HG03571 (cell line): ENCODE data around the gene RAD51B.

Experiments used
- ATAC-seq: cut with Tn5 transposase; IDR thresholded peaks from one replicate; pipeline ENCODE4 v1.9.1; 2021; ENCODE audit not compliant: unreplicated experiment

RAD51B gene

GRCh38 chr14:68576031-68576430 is 756.5 kb downstream of the RAD51B start:
- no peak for ATAC-seq

GRCh38 chr14:68576496-68577244 is 757.1 kb downstream of the RAD51B start:
- ATAC-seq = no peak

- ATAC-seq = no peak
Observed at GRCh38 chr14:68577802-68578541, 758.4 kb downstream of the RAD51B start.

- no peak for ATAC-seq
Observed at GRCh38 chr14:68578597-68578996, 759.0 kb downstream of the RAD51B start.

- ATAC-seq = no peak
Observed at GRCh38 chr14:68580096-68580645, 760.6 kb downstream of the RAD51B start.

GRCh38 chr14:68580671-68581070 is 761.1 kb downstream of the RAD51B start:
- no peak for ATAC-seq

GRCh38 chr14:68583548-68584280 is 764.1 kb downstream of the RAD51B start:
- no peak for ATAC-seq

- ATAC-seq = no peak
Observed at GRCh38 chr14:68584786-68585185, 765.2 kb downstream of the RAD51B start.

GRCh38 chr14:68585690-68586089 is 766.1 kb downstream of the RAD51B start:
- no peak for ATAC-seq

GRCh38 chr14:68586896-68587751 is 767.5 kb downstream of the RAD51B start:
- ATAC-seq = no peak

GRCh38 chr14:68587931-68588330 is 768.4 kb downstream of the RAD51B start:
- ATAC-seq = no peak

GRCh38 chr14:68589447-68590200 is 770.0 kb downstream of the RAD51B start:
- ATAC-seq = no peak

GRCh38 chr14:68590201-68590522 is 770.6 kb downstream of the RAD51B start:
- no peak for ATAC-seq

- ATAC-seq = no peak
Observed at GRCh38 chr14:68591786-68592185, 772.2 kb downstream of the RAD51B start.

- ATAC-seq = no peak
Observed at GRCh38 chr14:68592948-68593556, 773.5 kb downstream of the RAD51B start.

GRCh38 chr14:68593806-68594536 is 774.4 kb downstream of the RAD51B start:
- ATAC-seq = no peak

- ATAC-seq = no peak
Observed at GRCh38 chr14:68594737-68595380, 775.3 kb downstream of the RAD51B start.

GRCh38 chr14:68596211-68596610 is 776.6 kb downstream of the RAD51B start:
- ATAC-seq = no peak
